Coronary artery (tissue), 2 donors: ENCODE data around the gene SUSD3.
"Not testable (repeated sequence)": the region's sequence is repeated elsewhere in the genome, so short reads cannot be mapped to it uniquely, and the experiment has no call there.

Source experiments
- DNase-seq: peaks from one replicate; pipeline ENCODE4 v3.0.0-alpha.2; 2017; ENCODE audit warnings: low spot score
- H3K27ac ChIP-seq, 2 donors: fragments of 200-600 bp; sonication (generic); one replicate each; pipeline ENCODE4 v1.5.1; 2016 to 2019
- H3K4me3 ChIP-seq: fragments of 200-600 bp; sonication (generic); 2 replicates; pipeline ENCODE4 v1.5.1; 2016; ENCODE audit warnings: mild to moderate bottlenecking, moderate library complexity
- CTCF ChIP-seq: fragments of 200-600 bp; sonication (generic); IDR thresholded peaks from one replicate; pipeline ENCODE4 v1.5.1; 2019; ENCODE audit warnings: antibody characterized with exemption

SUSD3 gene

GRCh38 chr9:93013856-93014582 is 44.5 kb upstream of the SUSD3 start:
- Histone ChIP-seq H3K27ac (no peak overlapping the region), H3K4me3 (no peak overlapping the region)
- TF ChIP-seq CTCF, result no peak
- no peak for DNase-seq

DNA sequence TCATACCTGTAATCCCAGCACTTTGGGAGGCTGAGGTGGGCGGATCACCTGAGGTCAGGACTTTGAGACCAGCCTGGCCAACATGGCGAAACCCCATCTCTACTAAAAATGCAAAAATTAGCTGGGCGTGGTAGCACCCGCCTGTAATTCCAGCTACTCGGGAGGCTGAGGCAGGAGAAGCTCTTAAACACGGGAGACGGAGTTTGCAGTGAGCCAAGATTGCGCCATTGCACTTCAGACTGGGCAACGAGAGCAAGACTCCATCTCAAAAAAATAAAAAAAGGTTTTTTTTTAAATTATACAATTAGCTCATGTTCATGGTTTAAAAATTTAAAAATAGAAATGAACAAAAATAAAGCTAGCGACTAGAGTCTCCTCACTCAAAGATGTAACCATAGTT is 43.3 kb upstream of the SUSD3 start:
- H3K4me3 ChIP-seq, H3K27ac ChIP-seq, DNase-seq: not testable (repeated sequence)

DNA sequence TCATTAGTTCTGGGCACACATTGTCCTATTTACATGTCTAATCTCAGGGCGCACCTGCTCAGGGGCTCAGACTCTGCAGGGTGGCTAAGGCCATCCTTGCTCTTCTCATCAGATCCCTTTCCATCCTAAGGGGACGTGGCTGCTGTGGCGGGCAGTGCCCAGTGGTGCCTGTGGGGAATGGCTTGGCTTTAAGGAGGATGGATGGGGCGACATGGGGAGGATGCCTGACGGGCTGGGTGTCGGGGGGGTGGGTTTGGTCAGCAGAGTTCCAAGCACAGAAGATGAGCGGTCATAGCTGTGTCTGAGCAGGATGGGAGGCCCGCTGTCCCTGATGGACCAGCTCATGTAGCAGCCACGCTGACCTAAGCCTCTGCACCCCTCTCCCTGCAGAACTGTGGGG is 40.9 kb upstream of the SUSD3 start:
- TF ChIP-seq CTCF, result no peak
- Histone ChIP-seq H3K4me3 (no peak overlapping the region), H3K27ac (no peak overlapping the region)
- no peak for DNase-seq

DNA sequence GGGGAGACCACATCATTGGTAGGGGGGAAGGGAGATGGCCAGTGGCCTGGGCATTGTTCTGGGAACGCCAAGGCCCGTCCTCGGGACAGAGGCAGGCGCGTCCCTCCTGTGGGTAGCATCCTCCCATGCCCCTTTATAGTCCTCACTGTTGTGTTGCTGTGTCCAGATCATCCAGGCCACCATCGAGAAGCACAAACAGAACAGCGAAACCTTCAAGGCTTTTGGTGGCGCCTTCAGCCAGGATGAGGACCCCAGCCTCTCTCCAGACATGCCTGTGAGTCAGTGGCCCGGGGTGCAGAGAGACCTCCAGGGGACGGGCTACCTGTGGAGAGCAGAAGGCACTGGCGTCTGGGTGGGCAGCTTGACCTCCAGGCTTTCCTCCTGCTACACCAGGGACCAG is 38.4 kb upstream of the SUSD3 start:
- no peak for DNase-seq
- H3K27ac ChIP-seq, result no peak overlapping the region
- no peak overlapping the region for H3K4me3 ChIP-seq
- no peak for TF ChIP-seq CTCF

- DNase-seq, result no peak
- H3K27ac ChIP-seq, result no peak overlapping the region
- no peak for TF ChIP-seq CTCF
These were observed 37.5 kb upstream of the SUSD3 start for GRCh38 chr9:93020771-93021670.

DNA sequence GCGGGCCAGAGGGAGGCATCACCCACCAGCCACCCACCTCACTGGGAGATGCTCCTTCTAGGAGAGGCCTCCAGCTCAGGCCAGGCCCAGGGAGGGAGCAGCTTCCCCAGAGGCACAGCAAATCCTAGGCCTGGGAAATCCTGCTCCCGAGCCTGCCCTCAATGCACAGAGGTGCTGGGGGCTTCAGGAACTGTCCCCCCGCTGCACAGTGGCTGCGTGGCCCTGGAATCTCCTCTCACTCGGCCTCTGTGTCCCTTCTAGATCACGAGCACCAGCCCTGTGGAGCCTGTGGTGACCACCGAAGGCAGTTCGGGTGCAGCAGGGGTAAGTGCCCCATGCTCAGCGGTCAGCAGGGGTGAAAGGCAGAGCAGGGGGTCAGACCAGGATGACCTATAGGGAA is 36.4 kb upstream of the SUSD3 start:
- no peak for TF ChIP-seq CTCF
- no peak overlapping the region for H3K27ac ChIP-seq
- DNase-seq, result no peak
- H3K4me3 ChIP-seq, result no peak overlapping the region

More at GRCh38 chr9:93020771-93021670, 37.5 kb upstream of the SUSD3 start:
- H3K4me3 ChIP-seq, result no peak overlapping the region

- Histone ChIP-seq H3K4me3 (no peak overlapping the region), H3K27ac (no peak overlapping the region)
- no peak for TF ChIP-seq CTCF
- no peak for DNase-seq
These were observed 35.6 kb upstream of the SUSD3 start for GRCh38 chr9:93022721-93023520.
